Measurements from ENCODE around the gene TMEM255A.
"Not testable (repeated sequence)": the region's sequence is repeated elsewhere in the genome, so short reads cannot be mapped to it uniquely, and the experiment has no call there.

TMEM255A gene

GRCh38 chrX:120350450-120351138 lies 39.3 kb upstream of the TMEM255A start:
- TF ChIP-seq CTCF (IDR thresholded peaks at IDR 0.05) = no peak
- no peak overlapping the region for H3K4me2 ChIP-seq (ENCODE audit: low read length)
- H3K27ac ChIP-seq = no peak overlapping the region
- no peaks in the 10 kb centered on the region for H3K79me2 ChIP-seq
- H3K27me3 ChIP-seq (ENCODE audit: control insufficient read depth, insufficient read depth, low read length) = no peaks in the 10 kb centered on the region
- H3K4me1 ChIP-seq = no peaks in the 10 kb centered on the region
- no peak overlapping the region for H3K4me3 ChIP-seq (ENCODE audit: low read depth, low read length)
- H3K9ac ChIP-seq = no peak overlapping the region
- H3K9me3 ChIP-seq (ENCODE audit: control insufficient read depth, low read length) = no peaks in the 10 kb centered on the region
- no peaks in the 10 kb centered on the region for H3K36me3 ChIP-seq (ENCODE audit: control insufficient read depth, insufficient read depth, low read length)
- no peak overlapping the region for H2AFZ ChIP-seq

DNA sequence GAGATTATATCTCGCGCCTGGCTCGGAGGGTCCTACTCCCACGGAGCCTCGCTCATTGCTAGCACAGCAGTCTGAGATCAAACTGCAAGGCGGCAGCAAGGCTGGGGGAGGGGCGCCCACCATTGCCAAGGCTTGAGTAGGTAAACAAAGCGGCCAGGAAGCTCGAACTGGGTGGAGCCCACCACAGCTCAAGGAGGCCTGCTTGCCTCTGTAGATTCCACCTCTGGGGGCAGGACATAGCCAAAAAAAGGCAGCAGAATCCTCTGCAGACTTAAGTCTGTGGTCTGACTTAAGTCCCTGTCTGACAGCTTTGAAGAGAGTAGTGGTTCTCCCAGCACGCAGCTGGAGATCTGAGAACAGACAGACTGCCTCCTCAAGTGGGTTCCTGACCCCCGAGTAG lies 33.3 kb upstream of the TMEM255A start:
- not testable (repeated sequence) for H3K79me2 ChIP-seq; H3K27ac ChIP-seq; H3K9me3 ChIP-seq (ENCODE audit: control insufficient read depth, low read length); H3K4me3 ChIP-seq (ENCODE audit: low read depth, low read length); H3K4me2 ChIP-seq (ENCODE audit: low read length); H3K4me1 ChIP-seq; H2AFZ ChIP-seq; H3K9ac ChIP-seq; H3K27me3 ChIP-seq (ENCODE audit: control insufficient read depth, insufficient read depth, low read length); H3K36me3 ChIP-seq (ENCODE audit: control insufficient read depth, insufficient read depth, low read length)

GRCh38 chrX:120336899-120337298 lies 25.6 kb upstream of the TMEM255A start:
- no peak overlapping the region for H3K4me3 ChIP-seq (ENCODE audit: low read depth, low read length)
- H3K9ac ChIP-seq = no peak overlapping the region
- H3K79me2 ChIP-seq = no peaks in the 10 kb centered on the region
- no peaks in the 10 kb centered on the region for H3K4me1 ChIP-seq
- no peaks in the 10 kb centered on the region for H3K36me3 ChIP-seq (ENCODE audit: control insufficient read depth, insufficient read depth, low read length)
- no peaks in the 10 kb centered on the region for H3K27me3 ChIP-seq (ENCODE audit: control insufficient read depth, insufficient read depth, low read length)
- H2AFZ ChIP-seq = no peak overlapping the region
- no peak overlapping the region for H3K4me2 ChIP-seq (ENCODE audit: low read length)
- TF ChIP-seq CTCF (IDR thresholded peaks at IDR 0.05) = no peak
- no peaks in the 10 kb centered on the region for H3K9me3 ChIP-seq (ENCODE audit: control insufficient read depth, low read length)
- H3K27ac ChIP-seq = no peak overlapping the region

GRCh38 chrX:120335289-120335688 lies 24.0 kb upstream of the TMEM255A start:
- Histone ChIP-seq H3K27ac (no peak overlapping the region), H3K36me3 (ENCODE audit: control insufficient read depth, insufficient read depth, low read length) (no peaks in the 10 kb centered on the region), H3K4me3 (ENCODE audit: low read depth, low read length) (no peak overlapping the region), H2AFZ (no peak overlapping the region), H3K9ac (no peak overlapping the region), H3K27me3 (ENCODE audit: control insufficient read depth, insufficient read depth, low read length) (no peaks in the 10 kb centered on the region), H3K4me1 (no peaks in the 10 kb centered on the region), H3K79me2 (no peaks in the 10 kb centered on the region), H3K9me3 (ENCODE audit: control insufficient read depth, low read length) (no peaks in the 10 kb centered on the region), H3K4me2 (ENCODE audit: low read length) (no peak overlapping the region)
- TF ChIP-seq CTCF (IDR thresholded peaks at IDR 0.05) = no peak

DNA sequence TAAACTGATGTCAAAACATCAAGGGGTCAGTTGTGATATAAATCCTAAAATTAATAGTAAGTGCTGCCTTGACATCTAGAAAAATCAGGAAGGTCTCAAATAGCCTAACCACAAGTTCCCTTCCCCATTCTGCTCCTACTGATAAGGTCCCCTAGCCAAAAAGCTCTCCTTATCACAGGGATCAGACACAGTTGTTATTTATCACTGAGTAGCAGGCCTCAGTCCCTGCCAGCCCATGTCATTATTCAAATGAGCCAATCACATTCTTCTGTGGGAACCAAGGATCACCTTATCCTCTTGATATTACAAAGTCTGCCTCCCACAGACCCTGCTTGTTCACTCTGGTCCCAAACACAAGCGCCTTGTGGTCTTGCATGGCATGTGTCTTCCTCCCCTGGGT lies 23.3 kb upstream of the TMEM255A start:
- H3K9ac ChIP-seq = no peak overlapping the region
- no peak overlapping the region for H3K4me3 ChIP-seq (ENCODE audit: low read depth, low read length)
- no peak overlapping the region for H3K27ac ChIP-seq
- no peaks in the 10 kb centered on the region for H3K9me3 ChIP-seq (ENCODE audit: control insufficient read depth, low read length)
- no peak overlapping the region for H2AFZ ChIP-seq
- no peak overlapping the region for H3K4me2 ChIP-seq (ENCODE audit: low read length)
- no peaks in the 10 kb centered on the region for H3K79me2 ChIP-seq
- TF ChIP-seq CTCF (IDR thresholded peaks at IDR 0.05) = no peak
- no peaks in the 10 kb centered on the region for H3K36me3 ChIP-seq (ENCODE audit: control insufficient read depth, insufficient read depth, low read length)
- H3K4me1 ChIP-seq = no peaks in the 10 kb centered on the region
- H3K27me3 ChIP-seq (ENCODE audit: control insufficient read depth, insufficient read depth, low read length) = no peaks in the 10 kb centered on the region

Data from parathyroid adenoma (tissue), 2 donors.